GM21737 (cell line): ENCODE data around the gene USP28.
"Not testable (repeated sequence)": the region's sequence is repeated elsewhere in the genome, so short reads cannot be mapped to it uniquely, and the experiment has no call there.

ENCODE experiments used
- ATAC-seq: cut with Tn5 transposase; IDR thresholded peaks from one replicate; pipeline ENCODE4 v1.9.1; 2021; ENCODE audit warnings: mild to moderate bottlenecking, moderate library complexity; ENCODE audit not compliant: unreplicated experiment

USP28 gene, protein sequence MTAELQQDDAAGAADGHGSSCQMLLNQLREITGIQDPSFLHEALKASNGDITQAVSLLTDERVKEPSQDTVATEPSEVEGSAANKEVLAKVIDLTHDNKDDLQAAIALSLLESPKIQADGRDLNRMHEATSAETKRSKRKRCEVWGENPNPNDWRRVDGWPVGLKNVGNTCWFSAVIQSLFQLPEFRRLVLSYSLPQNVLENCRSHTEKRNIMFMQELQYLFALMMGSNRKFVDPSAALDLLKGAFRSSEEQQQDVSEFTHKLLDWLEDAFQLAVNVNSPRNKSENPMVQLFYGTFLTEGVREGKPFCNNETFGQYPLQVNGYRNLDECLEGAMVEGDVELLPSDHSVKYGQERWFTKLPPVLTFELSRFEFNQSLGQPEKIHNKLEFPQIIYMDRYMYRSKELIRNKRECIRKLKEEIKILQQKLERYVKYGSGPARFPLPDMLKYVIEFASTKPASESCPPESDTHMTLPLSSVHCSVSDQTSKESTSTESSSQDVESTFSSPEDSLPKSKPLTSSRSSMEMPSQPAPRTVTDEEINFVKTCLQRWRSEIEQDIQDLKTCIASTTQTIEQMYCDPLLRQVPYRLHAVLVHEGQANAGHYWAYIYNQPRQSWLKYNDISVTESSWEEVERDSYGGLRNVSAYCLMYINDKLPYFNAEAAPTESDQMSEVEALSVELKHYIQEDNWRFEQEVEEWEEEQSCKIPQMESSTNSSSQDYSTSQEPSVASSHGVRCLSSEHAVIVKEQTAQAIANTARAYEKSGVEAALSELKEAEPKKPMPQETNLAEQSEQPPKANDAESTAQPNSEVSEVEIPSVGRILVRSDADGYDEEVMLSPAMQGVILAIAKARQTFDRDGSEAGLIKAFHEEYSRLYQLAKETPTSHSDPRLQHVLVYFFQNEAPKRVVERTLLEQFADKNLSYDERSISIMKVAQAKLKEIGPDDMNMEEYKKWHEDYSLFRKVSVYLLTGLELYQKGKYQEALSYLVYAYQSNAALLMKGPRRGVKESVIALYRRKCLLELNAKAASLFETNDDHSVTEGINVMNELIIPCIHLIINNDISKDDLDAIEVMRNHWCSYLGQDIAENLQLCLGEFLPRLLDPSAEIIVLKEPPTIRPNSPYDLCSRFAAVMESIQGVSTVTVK

DNA sequence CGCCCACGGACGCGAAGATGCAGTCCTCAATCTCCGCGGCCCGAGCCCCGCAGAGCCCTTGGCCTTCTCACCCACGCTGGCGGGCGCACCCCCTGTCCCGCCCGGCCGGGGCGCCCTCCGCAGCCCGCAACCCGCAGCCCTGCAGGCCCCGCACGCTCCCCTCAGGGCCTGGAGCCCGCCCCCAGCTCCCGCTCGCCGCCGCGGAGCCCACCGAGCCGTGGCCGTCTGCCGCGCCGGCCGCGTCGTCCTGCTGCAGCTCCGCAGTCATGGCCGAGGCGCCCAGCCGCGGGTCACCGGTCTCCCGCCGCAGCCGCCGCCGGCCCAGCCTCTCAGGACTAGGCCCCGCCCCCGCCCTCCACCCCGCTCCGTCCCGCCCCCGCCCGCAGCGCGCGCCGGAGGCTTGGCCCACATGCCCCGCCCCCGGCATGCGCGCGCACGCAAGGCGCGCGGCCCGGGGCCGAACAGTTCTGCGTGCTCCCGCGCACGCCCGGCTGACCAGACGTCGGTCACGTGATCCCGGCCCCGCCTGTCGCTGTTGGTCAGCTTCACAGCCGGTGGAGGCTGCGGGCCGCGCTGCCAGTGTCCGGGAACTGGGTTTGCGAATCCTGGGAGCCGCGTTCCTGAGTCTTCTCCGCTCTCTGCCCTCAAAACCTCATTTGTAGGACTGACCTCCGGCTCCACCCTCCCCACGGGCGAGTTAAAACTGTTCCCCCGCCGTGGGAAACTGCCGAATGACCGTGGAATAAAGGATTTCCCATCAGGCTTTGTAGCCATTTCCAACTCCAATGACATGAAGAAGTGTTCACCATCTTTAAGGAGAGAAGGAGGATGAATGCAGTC is at the start of gene USP28:
USP28 (minus strand) TSS at position 339 of the 840 bp plus-strand sequence; CDS start at position 268, 71 bp downstream.
- ATAC-seq, result peak; percentile 82

DNA sequence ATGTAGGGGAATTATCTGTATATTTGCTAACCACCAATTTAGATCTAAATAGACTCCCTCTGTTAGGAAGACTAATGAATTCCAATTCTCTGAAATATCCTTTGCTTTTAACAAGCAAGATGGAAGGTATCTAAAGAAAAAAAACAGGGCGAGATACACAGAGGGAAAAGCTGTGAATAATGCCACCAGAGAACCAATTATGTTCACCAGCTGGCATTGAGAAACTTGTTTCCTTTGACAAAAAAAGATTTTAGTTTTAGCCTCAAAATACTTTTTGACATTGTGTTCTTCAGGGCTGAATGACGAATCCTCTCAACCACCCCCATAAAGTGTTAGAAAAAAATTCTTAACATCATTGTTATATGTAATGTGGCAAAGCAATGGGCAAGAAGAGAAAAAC is 48.2 kb upstream of the USP28 start:
- ATAC-seq, result no peak

DNA sequence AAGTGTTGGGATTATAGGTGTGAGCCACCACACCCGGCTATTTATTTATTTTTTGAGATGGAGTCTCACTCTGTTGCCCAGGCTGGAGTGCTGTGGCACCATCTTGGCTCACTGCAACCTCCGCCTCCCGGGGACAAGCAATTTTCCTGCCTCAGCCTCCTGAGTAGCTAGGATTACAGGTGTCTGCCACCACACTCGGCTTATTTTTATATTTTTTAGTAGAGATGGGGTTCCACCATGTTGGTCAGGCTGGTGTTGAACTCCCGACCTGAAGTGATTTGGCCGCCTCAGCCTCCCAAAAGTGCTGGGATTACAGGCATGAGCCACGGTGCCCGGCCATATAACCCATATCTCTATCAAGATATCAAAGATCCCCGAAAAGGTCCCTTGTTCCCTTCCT is 36.1 kb upstream of the USP28 start:
- not testable (repeated sequence) for ATAC-seq

DNA sequence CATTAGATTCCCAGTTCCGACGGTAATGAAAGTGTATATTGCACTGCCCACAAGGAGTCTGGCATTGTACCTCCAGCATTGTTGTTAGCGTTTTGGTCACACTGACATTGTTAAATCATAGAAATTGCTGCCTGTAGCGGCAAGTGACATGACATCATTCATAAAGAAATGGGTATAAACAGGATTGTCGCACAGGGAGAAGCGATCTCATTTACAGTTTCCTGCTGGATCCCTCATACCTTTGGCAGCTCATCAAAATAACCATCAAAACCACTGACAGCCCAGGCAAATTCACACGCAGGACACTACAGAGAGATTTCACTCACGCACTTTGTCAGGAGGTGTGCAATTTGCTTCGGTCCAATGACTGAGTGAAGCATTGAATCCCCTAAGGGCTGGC is 32.7 kb upstream of the USP28 start:
- ATAC-seq, result no peak

DNA sequence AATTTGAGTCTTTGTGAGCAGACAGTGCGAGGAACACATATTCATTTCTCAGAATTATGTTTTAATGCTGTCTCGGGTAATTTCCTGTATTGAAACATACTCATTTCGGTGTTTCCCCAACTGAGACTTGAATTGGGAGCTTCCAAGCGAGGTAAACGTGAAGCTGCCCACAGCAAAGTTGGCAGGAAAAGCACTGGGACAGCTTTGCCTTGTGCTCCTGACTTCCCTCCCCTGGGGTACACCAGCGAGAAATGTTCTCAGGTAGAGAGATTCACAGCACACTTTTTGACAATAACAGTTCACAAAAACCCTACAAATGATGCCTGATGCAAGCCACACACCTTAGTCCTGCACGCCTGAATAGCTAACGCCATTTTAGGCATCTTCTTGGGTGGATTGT is 32.3 kb upstream of the USP28 start:
- ATAC-seq, result no peak

DNA sequence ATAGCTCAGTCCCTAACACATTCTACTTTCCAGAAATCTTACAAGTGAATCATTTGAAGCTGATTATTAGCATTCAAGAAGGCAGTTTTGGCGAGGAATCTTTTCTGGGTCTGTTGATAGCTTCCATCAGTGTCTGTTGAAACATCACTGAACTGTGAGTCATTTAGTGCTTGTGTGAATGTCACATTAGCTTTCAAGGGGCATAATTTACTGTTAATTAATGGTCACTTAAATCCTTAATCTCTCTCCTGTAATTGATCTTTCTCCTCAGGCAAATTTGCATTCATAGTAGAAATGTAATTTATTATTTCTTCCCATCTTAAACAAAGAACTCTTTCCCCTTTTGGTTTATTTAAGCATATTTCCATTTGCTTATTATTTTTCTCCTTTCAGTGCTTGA is 31.8 kb upstream of the USP28 start:
- ATAC-seq, result no peak

DNA sequence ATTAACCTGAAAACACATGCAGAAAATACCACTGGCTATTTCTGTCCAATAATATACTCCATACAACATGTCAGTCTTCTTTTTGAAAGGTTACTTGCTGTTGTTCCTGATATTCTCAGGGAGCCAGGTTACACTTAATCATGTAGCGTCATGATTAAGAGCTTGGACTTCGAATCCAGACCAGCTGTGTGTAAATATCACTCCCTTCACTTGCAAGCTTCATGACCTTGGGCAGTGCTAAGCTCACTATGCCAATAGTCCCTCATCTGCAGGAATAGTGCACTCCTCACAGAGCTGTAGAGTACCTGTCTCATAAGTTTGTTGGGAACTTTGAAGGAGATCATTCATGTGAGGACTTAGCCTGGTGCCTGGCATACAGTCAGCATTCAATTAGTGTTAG is 31.1 kb upstream of the USP28 start:
- ATAC-seq, result no peak

DNA sequence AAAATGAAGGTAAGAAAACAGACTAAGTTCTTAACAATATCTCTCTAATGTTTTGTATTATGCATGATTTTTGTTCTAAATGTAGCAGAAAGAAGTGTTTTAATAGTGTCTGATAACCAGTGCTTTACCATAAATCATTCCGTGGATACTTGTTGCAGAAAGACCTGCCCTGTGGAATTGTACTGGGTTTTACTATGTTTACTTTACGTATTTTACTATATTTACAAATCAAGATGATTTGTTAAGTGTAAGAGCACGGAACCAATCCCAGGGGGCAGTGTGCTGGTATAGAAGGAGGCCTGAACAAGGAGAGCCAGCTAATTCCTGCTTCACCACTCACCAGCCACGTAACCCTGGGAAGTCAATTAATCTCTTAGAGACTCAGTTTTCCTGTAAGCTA is 30.7 kb upstream of the USP28 start:
- no peak for ATAC-seq

DNA sequence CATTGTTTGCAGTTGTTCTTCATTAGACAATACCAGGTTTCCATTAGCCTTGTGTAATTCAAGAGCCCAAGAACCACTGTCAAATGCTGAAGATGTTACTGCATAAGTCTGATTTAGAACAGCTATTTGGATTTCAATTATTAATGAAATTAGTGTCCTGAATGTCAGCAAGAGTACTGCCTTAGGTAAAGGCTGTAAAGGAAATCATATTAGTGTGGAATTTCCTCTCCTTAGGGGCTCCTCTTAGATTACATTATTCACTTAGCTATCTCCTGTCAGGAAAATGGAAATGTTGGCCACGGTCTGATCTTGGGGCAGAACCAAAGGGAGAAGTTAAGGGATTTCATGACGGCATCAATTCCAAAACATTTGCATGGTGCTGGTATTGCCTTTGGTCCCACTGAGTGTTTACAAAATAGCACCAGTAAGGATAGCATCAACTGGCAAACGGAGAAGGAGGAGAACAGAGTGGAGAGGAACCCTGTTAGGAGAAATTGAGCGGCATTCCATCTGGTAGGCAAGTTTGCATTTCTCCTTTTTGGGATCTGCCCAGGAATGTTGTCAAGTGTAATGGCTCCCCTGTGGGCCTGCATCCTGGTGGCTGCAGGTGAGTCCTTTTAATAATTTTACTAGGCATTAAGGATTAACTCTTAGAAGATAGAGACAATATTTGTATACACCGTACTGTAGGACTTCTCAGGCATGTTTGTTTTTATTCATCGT is 29.2 kb upstream of the USP28 start, which contains the start of gene HTR3B:
HTR3B (plus strand) TSS at position 418 of the 723 bp plus-strand sequence; CDS start at position 556, 138 bp downstream.
- no peak for ATAC-seq

DNA sequence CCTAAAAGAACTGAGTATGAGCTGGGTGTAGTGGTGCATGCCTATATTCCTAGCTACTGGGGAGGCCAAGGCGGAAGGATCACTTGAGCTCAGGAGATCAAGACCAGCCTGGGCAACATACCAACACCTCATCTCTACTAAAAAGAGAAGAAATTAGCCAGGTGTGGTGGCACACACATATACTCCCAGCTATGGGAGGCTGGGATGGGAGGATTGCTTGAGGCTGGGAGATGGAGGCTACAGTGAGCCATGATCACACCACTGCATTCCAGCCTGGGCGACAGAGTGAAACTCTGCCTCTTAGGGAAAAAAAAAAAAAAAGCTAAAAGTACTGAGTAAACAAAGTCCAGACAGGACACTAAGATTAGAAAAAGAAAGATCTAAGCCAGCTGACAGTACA is 25.8 kb upstream of the USP28 start:
- ATAC-seq, result no peak

DNA sequence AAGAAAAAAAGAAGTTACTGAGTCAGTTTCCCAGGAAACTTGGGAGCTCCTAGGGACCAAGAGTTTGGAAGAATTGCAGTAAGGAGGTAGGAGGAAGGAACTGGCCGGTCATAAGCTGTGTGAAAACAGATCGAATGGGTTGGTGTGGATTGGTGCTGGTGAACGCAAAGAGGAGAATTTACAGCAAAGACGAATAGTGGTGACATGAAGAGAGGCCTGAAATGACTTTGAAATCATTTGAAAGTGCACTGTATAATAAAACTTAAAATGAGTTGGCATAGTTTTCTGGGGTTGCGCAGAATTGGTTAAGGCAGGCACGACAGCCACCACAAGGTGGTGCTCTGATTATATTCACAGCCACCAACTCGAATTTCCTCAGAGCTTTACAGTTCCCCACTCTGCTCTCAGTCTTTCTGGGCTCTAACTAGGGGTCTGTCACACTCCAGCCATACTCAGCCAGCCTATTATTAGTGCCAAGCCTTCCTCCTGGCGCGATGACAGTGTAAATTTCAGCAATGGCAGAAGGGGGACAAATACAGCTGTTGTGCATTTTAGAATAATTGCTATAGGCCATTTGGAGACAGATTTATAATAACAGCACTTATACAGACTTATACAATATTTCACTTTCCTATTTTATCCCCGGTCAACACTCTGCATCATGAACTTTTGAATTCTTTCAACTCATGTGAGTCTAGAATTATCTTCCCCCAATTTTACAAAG is 20.9 kb upstream of the USP28 start:
- ATAC-seq, result no peak

DNA sequence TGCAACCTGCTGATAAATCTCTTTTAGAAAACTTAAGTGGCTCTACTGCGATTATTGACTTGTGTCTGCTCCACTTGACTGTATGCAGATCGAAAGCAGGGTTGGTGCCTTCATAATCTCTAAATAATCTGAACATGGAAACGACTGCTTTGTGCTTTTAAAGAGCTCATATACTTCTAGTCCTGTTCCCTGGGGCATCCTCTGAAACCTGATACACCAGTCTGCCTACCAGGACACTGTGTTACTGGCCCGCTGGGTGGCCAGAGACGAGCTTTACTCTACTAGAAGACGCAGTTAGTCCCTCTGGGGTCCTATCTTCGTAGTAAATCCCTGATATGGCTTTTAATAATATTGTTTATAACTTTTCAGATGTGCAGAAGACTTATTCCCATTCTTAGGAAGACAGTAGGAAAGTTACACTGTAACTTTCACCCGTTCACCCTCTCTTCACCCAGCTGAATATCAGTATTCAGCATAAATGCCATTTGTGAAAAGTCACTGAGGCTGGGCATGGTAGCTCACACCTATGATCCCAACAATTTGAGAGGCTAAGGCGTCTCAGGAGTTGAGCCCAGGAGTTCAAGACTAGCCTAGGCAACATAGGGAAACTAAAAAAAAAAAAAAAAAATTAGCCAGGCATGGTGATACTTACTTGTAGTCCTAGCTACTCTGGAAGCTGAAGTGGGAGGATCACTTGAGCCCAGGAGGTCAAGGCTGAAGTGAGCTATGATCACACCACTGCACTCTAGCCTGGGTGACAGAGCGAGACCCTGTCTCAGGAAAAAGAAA is 20.2 kb upstream of the USP28 start:
- ATAC-seq, result no peak

DNA sequence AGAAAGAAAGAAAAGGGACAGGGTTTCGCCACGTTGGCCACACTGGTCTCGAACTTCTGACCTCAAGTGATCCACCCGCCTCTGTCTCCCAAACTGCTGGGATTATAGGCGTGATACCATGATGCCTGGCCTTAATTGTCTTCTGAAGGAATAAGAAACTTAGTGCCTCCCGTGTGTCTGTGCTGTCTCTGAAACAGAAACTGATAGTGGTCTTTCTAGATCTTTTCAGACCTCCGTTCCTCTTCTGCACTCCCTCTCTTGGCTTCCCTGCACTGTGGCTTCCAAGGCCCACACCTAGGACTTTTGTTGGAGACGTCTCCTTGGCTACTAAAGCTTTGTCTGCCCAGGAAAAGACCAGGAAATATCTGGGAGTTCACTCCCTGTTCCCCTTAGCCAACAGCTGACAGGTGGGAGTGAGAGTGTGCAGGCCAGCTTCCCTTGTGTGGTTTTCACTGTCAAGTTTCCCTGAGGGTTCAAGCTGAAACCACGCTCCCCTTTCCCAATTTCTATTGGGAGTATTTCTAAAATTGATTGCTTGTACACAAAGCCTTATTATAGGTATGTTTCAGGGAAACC is 19.1 kb upstream of the USP28 start:
- ATAC-seq, result no peak

DNA sequence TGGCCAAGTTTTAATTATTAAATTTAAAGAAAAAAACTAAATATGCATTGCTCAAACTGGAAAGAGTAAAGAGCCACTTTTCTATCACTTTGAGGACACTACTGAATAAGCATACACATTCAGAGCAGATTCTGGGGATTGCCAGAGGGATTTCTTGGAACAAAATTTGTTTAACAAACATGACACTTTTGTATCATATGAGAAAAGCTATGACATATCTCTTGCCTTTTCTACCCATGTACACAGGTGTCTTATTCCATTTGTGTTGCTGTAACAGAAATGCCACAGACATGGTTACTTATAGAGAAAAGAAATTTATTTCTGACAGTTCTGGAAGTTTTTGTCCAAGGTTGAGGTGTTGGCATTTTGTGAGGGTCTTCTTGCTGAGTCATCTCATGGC is 13.5 kb upstream of the USP28 start:
- ATAC-seq, result no peak

DNA sequence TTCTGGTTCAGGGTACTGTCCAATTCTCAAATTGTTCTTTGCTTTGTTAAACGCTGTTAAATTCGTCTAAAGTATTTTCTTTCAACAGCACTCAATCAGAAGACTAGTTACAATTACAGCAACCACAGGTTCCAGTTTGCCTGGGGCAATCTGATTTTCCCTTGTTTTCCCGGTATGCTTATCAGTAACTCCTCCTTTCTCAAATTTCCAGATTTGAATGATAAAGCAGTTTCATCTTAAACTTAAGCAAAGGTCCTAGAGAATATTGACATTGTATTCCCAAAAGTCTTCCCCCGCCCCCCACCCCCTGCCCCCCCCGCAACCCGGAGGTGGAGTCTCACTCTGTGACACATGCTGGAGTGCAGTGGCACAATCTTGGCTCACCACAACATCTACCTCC is 10.5 kb upstream of the USP28 start:
- no peak for ATAC-seq

DNA sequence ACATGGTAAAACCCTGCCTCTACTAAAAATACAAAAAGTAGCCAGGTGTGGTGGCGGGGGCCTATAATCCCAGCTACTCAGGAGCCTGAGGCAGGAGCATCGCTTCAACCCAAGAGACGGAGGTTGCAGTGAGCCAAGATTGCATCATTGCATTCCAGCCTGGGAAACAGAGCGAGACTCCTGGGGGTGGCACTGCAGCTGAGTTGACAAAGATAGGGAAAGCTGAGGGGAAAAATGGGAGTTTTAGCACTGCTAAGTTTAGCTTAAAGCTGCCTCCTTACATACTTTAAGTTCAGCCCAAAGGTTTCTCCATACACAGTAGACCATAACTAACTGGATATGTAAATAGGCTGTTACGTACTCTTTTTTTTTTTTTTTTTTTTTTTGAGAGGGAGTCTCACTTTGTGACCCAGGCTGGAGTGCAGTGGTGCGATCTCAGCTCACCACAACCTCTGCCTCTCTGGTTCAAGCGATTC is 9.0 kb upstream of the USP28 start:
- ATAC-seq, result no peak

DNA sequence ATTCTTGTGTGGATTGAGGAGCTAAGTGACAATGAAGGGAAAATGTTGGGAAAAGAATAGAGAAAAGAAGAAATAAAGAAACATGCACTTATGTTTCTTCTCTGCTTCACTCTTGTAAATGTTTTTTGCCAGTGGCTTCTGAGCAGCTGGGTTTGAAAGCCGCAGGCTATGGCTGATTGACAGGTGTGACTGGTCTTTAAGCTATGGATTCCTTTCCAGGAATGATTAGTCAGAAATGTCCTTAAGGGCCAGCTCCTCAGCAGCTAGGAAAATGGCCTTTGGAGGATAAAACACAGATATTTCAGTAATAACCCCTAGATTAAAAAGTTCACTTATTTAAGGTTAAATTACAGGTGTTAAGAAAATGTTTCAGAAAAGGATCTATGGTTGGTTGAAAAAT is 6.5 kb upstream of the USP28 start:
- ATAC-seq, result no peak

DNA sequence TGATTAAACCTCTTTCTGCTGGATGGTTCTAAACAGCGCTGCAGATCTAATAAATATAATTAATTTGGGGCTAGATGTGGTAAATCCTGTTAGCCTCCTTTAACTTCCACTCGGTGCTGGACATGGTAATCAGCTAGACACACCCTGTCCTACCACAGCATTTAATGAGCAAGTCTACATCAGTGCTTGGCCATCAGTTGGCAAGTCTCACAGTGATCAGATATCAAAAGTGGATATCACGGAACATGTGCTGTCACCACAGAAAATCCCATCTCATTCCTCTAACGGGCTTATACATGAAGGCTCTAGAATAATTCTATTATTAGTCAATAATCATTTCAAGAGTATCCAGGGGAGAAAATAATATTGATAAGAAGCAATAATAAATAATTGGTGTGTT is 5.6 kb upstream of the USP28 start:
- ATAC-seq, result no peak
